Measurements from ENCODE around the gene MRPL33. TPM values are rescaled to one million over a fixed set of nuclear protein-coding genes. Genes with fewer than 3 reads are reported as not detected.
A peak's percentile ranks its signal among the peaks of the same experiment; 100 is the strongest.

Gene MRPL33
- total RNA-seq, 1 donor: 119 TPM

DNA sequence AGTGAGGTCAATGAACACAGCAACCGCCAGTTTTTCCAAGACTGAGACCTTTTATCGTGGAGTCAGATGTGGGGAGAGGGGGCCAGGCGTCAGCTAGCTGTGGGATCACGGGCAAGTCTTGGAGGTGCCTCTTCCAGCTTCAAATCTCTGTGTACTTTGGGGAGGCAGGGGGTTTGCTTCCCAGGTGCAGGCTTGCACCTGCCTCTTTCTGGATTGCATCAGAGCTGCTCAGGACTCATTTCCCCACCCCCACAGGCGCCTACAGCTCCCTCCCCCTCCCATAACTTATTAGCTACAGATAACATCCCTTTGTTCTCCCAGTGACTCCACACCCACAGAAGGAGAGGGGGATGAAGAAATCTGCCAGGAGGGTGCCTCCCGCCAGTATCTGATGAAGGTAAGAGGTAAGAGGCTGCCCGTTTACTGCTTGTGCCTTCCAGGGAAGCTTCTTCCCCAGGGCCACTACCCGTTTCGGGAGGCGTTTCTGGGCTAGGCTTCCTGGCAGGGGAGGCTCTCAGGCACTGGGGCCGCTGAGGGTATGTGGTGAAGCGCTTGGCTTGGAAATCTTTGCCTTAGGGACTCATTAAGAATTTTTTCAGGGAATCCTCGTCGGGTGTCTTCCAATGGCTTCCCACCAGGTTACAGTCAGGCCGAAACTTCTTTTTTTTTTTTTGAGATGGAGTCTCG is 18.8 kb upstream of the MRPL33 start:
- TF ChIP-seq, protein P1, sequence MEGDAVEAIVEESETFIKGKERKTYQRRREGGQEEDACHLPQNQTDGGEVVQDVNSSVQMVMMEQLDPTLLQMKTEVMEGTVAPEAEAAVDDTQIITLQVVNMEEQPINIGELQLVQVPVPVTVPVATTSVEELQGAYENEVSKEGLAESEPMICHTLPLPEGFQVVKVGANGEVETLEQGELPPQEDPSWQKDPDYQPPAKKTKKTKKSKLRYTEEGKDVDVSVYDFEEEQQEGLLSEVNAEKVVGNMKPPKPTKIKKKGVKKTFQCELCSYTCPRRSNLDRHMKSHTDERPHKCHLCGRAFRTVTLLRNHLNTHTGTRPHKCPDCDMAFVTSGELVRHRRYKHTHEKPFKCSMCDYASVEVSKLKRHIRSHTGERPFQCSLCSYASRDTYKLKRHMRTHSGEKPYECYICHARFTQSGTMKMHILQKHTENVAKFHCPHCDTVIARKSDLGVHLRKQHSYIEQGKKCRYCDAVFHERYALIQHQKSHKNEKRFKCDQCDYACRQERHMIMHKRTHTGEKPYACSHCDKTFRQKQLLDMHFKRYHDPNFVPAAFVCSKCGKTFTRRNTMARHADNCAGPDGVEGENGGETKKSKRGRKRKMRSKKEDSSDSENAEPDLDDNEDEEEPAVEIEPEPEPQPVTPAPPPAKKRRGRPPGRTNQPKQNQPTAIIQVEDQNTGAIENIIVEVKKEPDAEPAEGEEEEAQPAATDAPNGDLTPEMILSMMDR (IDR thresholded peaks at IDR 0.05; ENCODE audit: insufficient read depth, low read depth, low read length): no peak
- H3K4me3 ChIP-seq (ENCODE audit: low read depth, low read length): no peak overlapping the region
- DNase-seq (ENCODE audit: low read depth): no peak

DNA sequence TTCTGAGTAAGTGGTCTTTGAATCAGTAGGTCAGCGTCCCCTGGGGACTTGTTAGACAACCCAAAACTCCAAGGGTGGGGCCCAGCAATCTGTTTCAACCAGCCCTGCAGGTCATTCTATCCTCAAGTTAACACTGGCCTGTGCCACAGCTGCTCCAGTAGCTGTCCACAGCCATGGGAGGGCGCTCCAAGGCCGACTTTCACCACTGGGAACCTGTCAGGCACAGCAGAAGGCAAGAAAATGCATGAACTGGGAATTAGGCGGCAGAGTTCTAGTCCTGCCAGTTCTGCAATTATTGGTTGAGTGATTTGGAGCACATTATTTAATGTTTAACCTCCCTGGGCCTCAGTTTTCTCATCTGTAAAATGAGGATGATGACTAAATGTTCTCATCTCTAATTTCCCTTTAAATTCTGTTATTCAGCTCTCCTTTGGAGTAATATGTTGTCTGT is 17.4 kb upstream of the MRPL33 start:
- peak; percentile 81 for DNase-seq (ENCODE audit: low read depth)
- TF ChIP-seq, protein P1 (IDR thresholded peaks at IDR 0.05; ENCODE audit: insufficient read depth, low read depth, low read length): peak; percentile 98

GRCh38 chr2:27754831-27755230 is 16.7 kb upstream of the MRPL33 start:
- TF ChIP-seq, protein P1 (IDR thresholded peaks at IDR 0.05; ENCODE audit: insufficient read depth, low read depth, low read length): no peak
- no peak overlapping the region for H3K4me3 ChIP-seq (ENCODE audit: low read depth, low read length)
- no peak for DNase-seq (ENCODE audit: low read depth)

More for the DNA sequence above, 17.4 kb upstream of the MRPL33 start:
- no peak overlapping the region for H3K4me3 ChIP-seq (ENCODE audit: low read depth, low read length)

DNA sequence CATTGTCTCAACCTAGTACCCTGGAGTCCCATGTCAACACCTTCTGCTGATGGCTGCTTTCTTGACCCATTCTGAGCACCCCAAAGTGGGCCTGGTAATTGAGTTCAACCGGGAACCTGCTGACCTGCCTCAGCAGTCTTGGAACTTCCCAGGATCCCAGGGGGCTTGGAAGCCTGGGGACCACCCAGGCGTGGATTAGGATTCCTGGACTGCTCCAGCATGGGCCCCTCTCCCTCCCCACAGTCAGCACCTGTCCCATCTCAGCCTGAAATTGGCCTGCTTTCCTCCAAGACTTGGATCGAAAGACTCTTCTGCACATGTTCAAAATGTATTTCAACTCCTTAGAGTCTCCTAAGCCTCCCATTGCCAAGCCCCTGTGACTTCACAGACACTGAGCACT is 15.4 kb upstream of the MRPL33 start:
- TF ChIP-seq, protein P1 (IDR thresholded peaks at IDR 0.05; ENCODE audit: insufficient read depth, low read depth, low read length): no peak
- no peak for DNase-seq (ENCODE audit: low read depth)
- H3K4me3 ChIP-seq (ENCODE audit: low read depth, low read length): no peak overlapping the region

- no peak overlapping the region for H3K4me3 ChIP-seq (ENCODE audit: low read depth, low read length)
- TF ChIP-seq, protein P1 (IDR thresholded peaks at IDR 0.05; ENCODE audit: insufficient read depth, low read depth, low read length): no peak
- DNase-seq (ENCODE audit: low read depth): no peak
Observed at GRCh38 chr2:27756544-27757498, 14.7 kb upstream of the MRPL33 start.

DNA sequence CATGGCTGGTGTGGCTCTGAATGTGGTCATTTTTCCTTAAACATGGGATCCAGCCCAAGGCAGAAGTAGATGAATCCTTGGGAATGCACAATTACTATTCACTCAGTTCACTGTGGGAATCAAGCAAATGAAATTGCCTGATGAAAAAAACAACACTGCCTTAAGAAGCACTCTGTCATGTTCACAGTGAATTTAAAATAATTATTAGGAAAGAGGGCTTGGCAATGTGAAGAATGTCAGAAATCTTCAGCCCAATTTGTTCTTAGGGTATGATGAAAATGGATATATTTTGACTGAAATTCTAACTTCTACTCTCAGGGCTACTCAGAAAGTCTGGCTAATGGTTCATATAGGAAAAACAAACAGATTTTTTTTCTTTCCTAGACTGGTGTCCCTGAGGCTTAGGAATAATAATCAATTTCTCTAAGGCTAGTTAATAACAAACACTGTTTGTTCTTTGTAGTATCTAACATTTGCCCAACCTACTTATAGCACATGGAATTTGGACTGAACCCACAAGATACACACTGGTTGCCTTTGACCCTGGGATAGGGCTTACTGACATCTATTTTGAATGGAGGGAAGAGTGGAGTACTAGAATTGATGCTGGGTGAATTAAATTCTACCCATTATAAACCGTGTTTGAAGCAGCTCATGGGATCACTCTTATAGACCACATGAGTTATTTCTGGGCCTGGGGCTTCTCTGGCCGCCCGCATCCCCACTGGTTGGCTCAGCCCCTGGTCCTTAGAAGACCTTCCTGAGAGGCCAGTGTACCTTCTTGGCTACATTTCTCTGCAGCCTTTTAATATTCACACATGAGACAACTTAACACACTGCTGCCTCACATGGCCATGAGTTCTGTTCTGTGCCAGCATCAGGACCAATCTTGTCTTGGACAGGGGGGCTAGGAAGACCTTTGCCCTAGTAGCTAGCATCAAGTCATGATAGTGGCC is 8.3 kb upstream of the MRPL33 start:
- TF ChIP-seq, protein P1 (IDR thresholded peaks at IDR 0.05; ENCODE audit: insufficient read depth, low read depth, low read length): no peak
- no peak for DNase-seq (ENCODE audit: low read depth)

More for the DNA sequence above, 8.3 kb upstream of the MRPL33 start:
- no peak overlapping the region for H3K4me3 ChIP-seq (ENCODE audit: low read depth, low read length)

Measured in fibroblast of villous mesenchyme (primary cell).